Measurements from ENCODE around the gene CAMTA1. TPM values are rescaled to one million over a fixed set of nuclear protein-coding genes. Genes with fewer than 3 reads are reported as not detected.

The CAMTA1 gene
- total RNA-seq, 1 donor from 2014 or later, result 160 TPM

- DNase-seq, result no peak
- Histone ChIP-seq H3K4me3 (no peak overlapping the region), H3K27me3 (ENCODE audit: low read depth) (no peaks in the 10 kb centered on the region), H3K27ac (replicated peaks) (peak overlapping the region; percentile 86), H3K36me3 (no peaks in the 10 kb centered on the region), H3K9me3 (replicated peaks) (no peaks in the 10 kb centered on the region), H3K4me1 (peaks cover 67% of the 10 kb centered on the region)
- intact Hi-C loops (cut with micrococcal nuclease), result no loop called here
- TF ChIP-seq CTCF (IDR thresholded peaks at IDR 0.05; ENCODE audit: borderline replicate concordance), result no peak
Observed at GRCh38 chr1:7365706-7366105, 580.5 kb downstream of the CAMTA1 start.

- no peak for TF ChIP-seq CTCF (IDR thresholded peaks at IDR 0.05; ENCODE audit: borderline replicate concordance)
- Histone ChIP-seq H3K4me1 (peaks cover 67% of the 10 kb centered on the region), H3K9me3 (replicated peaks) (no peaks in the 10 kb centered on the region), H3K4me3 (no peak overlapping the region), H3K36me3 (no peaks in the 10 kb centered on the region), H3K27me3 (ENCODE audit: low read depth) (no peaks in the 10 kb centered on the region), H3K27ac (replicated peaks) (peak overlapping the region; percentile 86)
- intact Hi-C loops (cut with micrococcal nuclease), result no loop called here
- peak; percentile 54 for DNase-seq
Observed at GRCh38 chr1:7366286-7366954, 581.2 kb downstream of the CAMTA1 start.

GRCh38 chr1:7366955-7367665 lies 581.9 kb downstream of the CAMTA1 start:
- intact Hi-C loops (cut with micrococcal nuclease), result no loop called here

GRCh38 chr1:7369866-7370265 lies 584.6 kb downstream of the CAMTA1 start:
- intact Hi-C loops (cut with micrococcal nuclease), result no loop called here
- DNase-seq, result peak; percentile 67
- no peaks in the 10 kb centered on the region for H3K36me3 ChIP-seq
- H3K4me3 ChIP-seq, result no peak overlapping the region
- no peaks in the 10 kb centered on the region for H3K27me3 ChIP-seq (ENCODE audit: low read depth)
- no peak for TF ChIP-seq CTCF (IDR thresholded peaks at IDR 0.05; ENCODE audit: borderline replicate concordance)
- H3K9me3 ChIP-seq (replicated peaks), result no peaks in the 10 kb centered on the region
- H3K4me1 ChIP-seq, result peaks cover 50% of the 10 kb centered on the region
- peak overlapping the region; percentile 85 for H3K27ac ChIP-seq (replicated peaks)

More at GRCh38 chr1:7366955-7367665, 581.9 kb downstream of the CAMTA1 start:
- Histone ChIP-seq H3K4me1 (peaks cover 67% of the 10 kb centered on the region), H3K27me3 (ENCODE audit: low read depth) (no peaks in the 10 kb centered on the region), H3K36me3 (no peaks in the 10 kb centered on the region), H3K4me3 (no peak overlapping the region), H3K27ac (replicated peaks) (peak overlapping the region; percentile 86), H3K9me3 (replicated peaks) (no peaks in the 10 kb centered on the region)
- no peak for TF ChIP-seq CTCF (IDR thresholded peaks at IDR 0.05; ENCODE audit: borderline replicate concordance)
- DNase-seq, result peak; percentile 47

- Histone ChIP-seq H3K27ac (replicated peaks) (no peak overlapping the region), H3K4me3 (no peak overlapping the region), H3K27me3 (ENCODE audit: low read depth) (no peaks in the 10 kb centered on the region), H3K4me1 (peaks cover 43% of the 10 kb centered on the region), H3K36me3 (no peaks in the 10 kb centered on the region), H3K9me3 (replicated peaks) (no peaks in the 10 kb centered on the region)
- intact Hi-C loops (cut with micrococcal nuclease), result no loop called here
- TF ChIP-seq CTCF (IDR thresholded peaks at IDR 0.05; ENCODE audit: borderline replicate concordance), result no peak
- no peak for DNase-seq
Observed at GRCh38 chr1:7371926-7372325, 586.7 kb downstream of the CAMTA1 start.

Data from left ventricle myocardium inferior (tissue), 1 donor.